KMS-11 (cell line): ENCODE data around the gene ABCA3.

ENCODE experiments used
- H2AFZ ChIP-seq: fragments of 200-600 bp; sonication (generic); 2 replicates; pipeline ENCODE4 v1.6.1; 2016; ENCODE audit warnings: antibody characterized with exemption, mixed run types, low read depth
- H3K27ac ChIP-seq: fragments of 200-600 bp; sonication (generic); 2 replicates; pipeline ENCODE4 v1.6.1; 2016; ENCODE audit warnings: mild to moderate bottlenecking, mixed run types
- H3K27me3 ChIP-seq: fragments of 200-600 bp; sonication (generic); 2 replicates; pipeline ENCODE4 v1.6.1; 2017; ENCODE audit warnings: mild to moderate bottlenecking, low read depth, mixed run types, moderate library complexity; ENCODE audit not compliant: insufficient read depth
- H3K36me3 ChIP-seq: fragments of 200-600 bp; sonication (generic); 2 replicates; pipeline ENCODE4 v1.6.1; 2017; ENCODE audit warnings: mild to moderate bottlenecking, mixed run types; ENCODE audit not compliant: insufficient read depth
- H3K4me1 ChIP-seq: fragments of 200-600 bp; sonication (generic); 2 replicates; pipeline ENCODE4 v1.6.1; 2016; ENCODE audit warnings: mild to moderate bottlenecking, low read depth, mixed run types; ENCODE audit not compliant: poor library complexity, severe bottlenecking
- H3K4me2 ChIP-seq: fragments of 200-600 bp; sonication (generic); 2 replicates; pipeline ENCODE4 v1.7.0; 2016; ENCODE audit warnings: mild to moderate bottlenecking, mixed run types
- H3K4me3 ChIP-seq: fragments of 200-600 bp; sonication (generic); IDR thresholded peaks from 2 replicates; pipeline ENCODE4 v1.6.1; 2017; ENCODE audit warnings: low read depth, low read length, mixed read lengths; ENCODE audit not compliant: insufficient read depth
- H3K79me2 ChIP-seq: fragments of 200-600 bp; sonication (generic); 2 replicates; pipeline ENCODE4 v1.6.1; 2016; ENCODE audit warnings: low read depth, mixed run types; ENCODE audit not compliant: insufficient read depth
- H3K9ac ChIP-seq: fragments of 200-600 bp; sonication (generic); 2 replicates; pipeline ENCODE4 v1.6.1; 2016; ENCODE audit warnings: mild to moderate bottlenecking, mixed run types
- H4K20me1 ChIP-seq: fragments of 200-600 bp; sonication (generic); 2 replicates; pipeline ENCODE4 v1.6.1; 2016; ENCODE audit warnings: mild to moderate bottlenecking, mixed run types; ENCODE audit not compliant: insufficient read depth
- CTCF ChIP-seq: fragments of 200-600 bp; sonication (generic); conservative IDR thresholded peaks from 2 replicates; pipeline ENCODE4 v1.6.1; 2017; ENCODE audit warnings: low read depth, mild to moderate bottlenecking, antibody characterized with exemption, low read length, moderate library complexity, mixed read lengths

Gene ABCA3

GRCh38 chr16:2366660-2367309 is 26.3 kb upstream of the ABCA3 start:
- no peak overlapping the region for H3K9ac ChIP-seq
- no peaks in the 10 kb centered on the region for H3K4me1 ChIP-seq
- no peak overlapping the region for H3K4me2 ChIP-seq
- no peak overlapping the region for H2AFZ ChIP-seq
- no peaks in the 10 kb centered on the region for H3K79me2 ChIP-seq
- no peaks in the 10 kb centered on the region for H3K36me3 ChIP-seq
- no peaks in the 10 kb centered on the region for H3K27me3 ChIP-seq
- H3K4me3 ChIP-seq = no peak overlapping the region
- no peaks in the 10 kb centered on the region for H4K20me1 ChIP-seq
- H3K27ac ChIP-seq = no peak overlapping the region
- no peak for TF ChIP-seq CTCF

- no peaks in the 10 kb centered on the region for H3K36me3 ChIP-seq
- no peak overlapping the region for H2AFZ ChIP-seq
- H3K4me3 ChIP-seq = no peak overlapping the region
- no peak overlapping the region for H3K9ac ChIP-seq
- no peak for TF ChIP-seq CTCF
- no peaks in the 10 kb centered on the region for H4K20me1 ChIP-seq
- H3K79me2 ChIP-seq = no peaks in the 10 kb centered on the region
- H3K4me2 ChIP-seq = no peak overlapping the region
- no peaks in the 10 kb centered on the region for H3K4me1 ChIP-seq
- no peaks in the 10 kb centered on the region for H3K27me3 ChIP-seq
- no peak overlapping the region for H3K27ac ChIP-seq
Observed at GRCh38 chr16:2365397-2366294, 25.1 kb upstream of the ABCA3 start.

- Histone ChIP-seq H3K79me2 (no peaks in the 10 kb centered on the region), H3K4me2 (no peak overlapping the region), H3K9ac (no peak overlapping the region), H4K20me1 (no peaks in the 10 kb centered on the region), H3K36me3 (no peaks in the 10 kb centered on the region), H2AFZ (no peak overlapping the region), H3K27me3 (no peaks in the 10 kb centered on the region), H3K4me1 (no peaks in the 10 kb centered on the region), H3K4me3 (no peak overlapping the region), H3K27ac (no peak overlapping the region)
- TF ChIP-seq CTCF = no peak
Observed at GRCh38 chr16:2364638-2365210, 24.2 kb upstream of the ABCA3 start.

GRCh38 chr16:2362218-2362617 is 21.7 kb upstream of the ABCA3 start:
- no peaks in the 10 kb centered on the region for H3K4me1 ChIP-seq
- H4K20me1 ChIP-seq = no peaks in the 10 kb centered on the region
- TF ChIP-seq CTCF = no peak
- H3K36me3 ChIP-seq = no peaks in the 10 kb centered on the region
- H3K27me3 ChIP-seq = no peaks in the 10 kb centered on the region
- H3K27ac ChIP-seq = no peak overlapping the region
- H3K9ac ChIP-seq = no peak overlapping the region
- H3K79me2 ChIP-seq = no peaks in the 10 kb centered on the region
- H2AFZ ChIP-seq = no peak overlapping the region
- no peak overlapping the region for H3K4me3 ChIP-seq
- H3K4me2 ChIP-seq = no peak overlapping the region
